ENCODE results near the gene TEX2. TPM values are rescaled to one million over a fixed set of nuclear protein-coding genes. Genes with fewer than 3 reads are reported as not detected.
"Not testable (repeated sequence)": the region's sequence is repeated elsewhere in the genome, so short reads cannot be mapped to it uniquely, and the experiment has no call there.

The TEX2 gene
- total RNA-seq, 6 donors from 2014 or later: 42.3 to 96.1 (median 53.4) TPM

- Histone ChIP-seq H3K4me3 (no peak overlapping the region), H3K27me3 (no peaks in the 10 kb centered on the region), H3K4me1 (peaks cover 21 to 49% (median 30%) of the 10 kb centered on the region in 4 donors), H3K9me3 (no peaks in the 10 kb centered on the region), H3K27ac (peak overlapping the region in 1 of 4 donors; percentile 8), H3K36me3 (peaks cover 0 to 29% (median 9%) of the 10 kb centered on the region in 4 donors)
- TF ChIP-seq POLR2A (IDR thresholded peaks at IDR 0.05) (no peak), EP300 (IDR thresholded peaks at IDR 0.05) (no peak), POLR2AphosphoS5 (IDR thresholded peaks at IDR 0.05) (no peak), CTCF (IDR thresholded peaks at IDR 0.05) (no peak)
- DNase-seq (no peak), ATAC-seq (ENCODE audit: low FRiP score in 2 of 2) (no peak)
- WGBS, 2 donors: 44 to 52% methylated on average over 3 of the region's 3 CpGs
These were observed 90.5 kb downstream of the TEX2 start for GRCh38 chr17:64172510-64172909.

- Histone ChIP-seq H3K27me3 (no peaks in the 10 kb centered on the region), H3K36me3 (peaks cover 0 to 37% (median 10%) of the 10 kb centered on the region in 4 donors), H3K4me1 (peaks cover 15 to 36% (median 17%) of the 10 kb centered on the region in 4 donors), H3K27ac (peak overlapping the region in 2 of 4 donors; percentile 13 to 44), H3K9me3 (no peaks in the 10 kb centered on the region), H3K4me3 (no peak overlapping the region)
- DNase-seq (no peak), ATAC-seq (ENCODE audit: low FRiP score in 2 of 2) (no peak)
- TF ChIP-seq POLR2AphosphoS5 (IDR thresholded peaks at IDR 0.05) (peak in 1 of 2 donors; percentile 51), EP300 (IDR thresholded peaks at IDR 0.05) (no peak), CTCF (IDR thresholded peaks at IDR 0.05) (no peak), POLR2A (IDR thresholded peaks at IDR 0.05) (no peak)
- 80 to 82% methylated on average over 8 of the region's 8 CpGs for WGBS, 2 donors
These were observed 92.0 kb downstream of the TEX2 start for GRCh38 chr17:64171041-64171440.

GRCh38 chr17:64170286-64170685 lies 92.8 kb downstream of the TEX2 start:
- Histone ChIP-seq H3K9me3 (no peaks in the 10 kb centered on the region), H3K27ac (no peak overlapping the region), H3K4me1 (peaks cover 8 to 28% (median 10%) of the 10 kb centered on the region in 4 donors), H3K36me3 (peaks cover 0 to 39% (median 13%) of the 10 kb centered on the region in 4 donors), H3K27me3 (no peaks in the 10 kb centered on the region), H3K4me3 (no peak overlapping the region)
- DNase-seq (peak in 1 of 2 donors; percentile 27), ATAC-seq (ENCODE audit: low FRiP score in 2 of 2) (no peak)
- 92 to 94% methylated on average over 3 to 4 of the region's 4 CpGs for WGBS, 2 donors
- TF ChIP-seq POLR2AphosphoS5 (IDR thresholded peaks at IDR 0.05) (no peak), POLR2A (IDR thresholded peaks at IDR 0.05) (no peak), EP300 (IDR thresholded peaks at IDR 0.05) (no peak), CTCF (IDR thresholded peaks at IDR 0.05) (no peak)

- 88 to 94% methylated on average over 3 of the region's 3 CpGs for WGBS, 2 donors
- not testable (repeated sequence) for H3K4me3 ChIP-seq; DNase-seq; H3K27me3 ChIP-seq; H3K4me1 ChIP-seq; ATAC-seq (ENCODE audit: low FRiP score in 2 of 2); H3K9me3 ChIP-seq; H3K27ac ChIP-seq
- peaks cover 0 to 49% (median 15%) of the 10 kb centered on the region in 4 donors for H3K36me3 ChIP-seq
These were observed 95.4 kb downstream of the TEX2 start for GRCh38 chr17:64167666-64168065.

GRCh38 chr17:64166876-64167275 lies 96.2 kb downstream of the TEX2 start:
- no peak for TF ChIP-seq POLR2A (IDR thresholded peaks at IDR 0.05)
- no peak for TF ChIP-seq POLR2AphosphoS5 (IDR thresholded peaks at IDR 0.05)
- TF ChIP-seq EP300 (IDR thresholded peaks at IDR 0.05): no peak
- TF ChIP-seq CTCF (IDR thresholded peaks at IDR 0.05): no peak
- H3K4me3 ChIP-seq: no peak overlapping the region
- H3K27me3 ChIP-seq: no peaks in the 10 kb centered on the region
- H3K36me3 ChIP-seq: peaks cover 0 to 49% (median 15%) of the 10 kb centered on the region in 4 donors
- no peaks in the 10 kb centered on the region for H3K9me3 ChIP-seq
- H3K27ac ChIP-seq: no peak overlapping the region
- WGBS, 2 donors: 96 to 100% methylated on average over 3 of the region's 3 CpGs
- peaks cover 0 to 9% (median 1%) of the 10 kb centered on the region in 4 donors for H3K4me1 ChIP-seq
- ATAC-seq (ENCODE audit: low FRiP score in 2 of 2) (no peak), DNase-seq (no peak)
